Measurements from ENCODE around the gene SLC22A23.

SLC22A23 gene

DNA sequence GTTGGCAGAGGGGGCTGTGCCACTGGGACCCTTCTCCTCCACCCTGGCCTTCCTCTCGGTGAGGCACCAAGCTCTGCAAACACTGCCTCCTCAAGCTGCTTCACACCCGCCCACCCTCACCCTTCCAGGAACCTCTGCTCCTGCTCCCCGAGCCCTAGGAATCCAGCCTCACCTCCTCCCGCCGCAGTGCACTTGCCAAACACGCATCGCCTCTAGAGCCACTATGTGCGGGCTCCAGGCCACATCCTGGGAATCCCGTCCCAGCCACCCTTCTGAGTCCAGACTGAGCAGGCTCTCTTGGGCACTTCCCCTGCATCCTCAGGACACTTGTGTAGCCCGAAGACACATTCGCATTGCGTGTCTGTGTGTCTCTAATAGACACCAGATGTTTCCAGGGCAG, 179.6 kb downstream of the SLC22A23 start:
- DNase-seq (ENCODE audit: low read depth): peak; percentile 28
- TF ChIP-seq, protein P1, sequence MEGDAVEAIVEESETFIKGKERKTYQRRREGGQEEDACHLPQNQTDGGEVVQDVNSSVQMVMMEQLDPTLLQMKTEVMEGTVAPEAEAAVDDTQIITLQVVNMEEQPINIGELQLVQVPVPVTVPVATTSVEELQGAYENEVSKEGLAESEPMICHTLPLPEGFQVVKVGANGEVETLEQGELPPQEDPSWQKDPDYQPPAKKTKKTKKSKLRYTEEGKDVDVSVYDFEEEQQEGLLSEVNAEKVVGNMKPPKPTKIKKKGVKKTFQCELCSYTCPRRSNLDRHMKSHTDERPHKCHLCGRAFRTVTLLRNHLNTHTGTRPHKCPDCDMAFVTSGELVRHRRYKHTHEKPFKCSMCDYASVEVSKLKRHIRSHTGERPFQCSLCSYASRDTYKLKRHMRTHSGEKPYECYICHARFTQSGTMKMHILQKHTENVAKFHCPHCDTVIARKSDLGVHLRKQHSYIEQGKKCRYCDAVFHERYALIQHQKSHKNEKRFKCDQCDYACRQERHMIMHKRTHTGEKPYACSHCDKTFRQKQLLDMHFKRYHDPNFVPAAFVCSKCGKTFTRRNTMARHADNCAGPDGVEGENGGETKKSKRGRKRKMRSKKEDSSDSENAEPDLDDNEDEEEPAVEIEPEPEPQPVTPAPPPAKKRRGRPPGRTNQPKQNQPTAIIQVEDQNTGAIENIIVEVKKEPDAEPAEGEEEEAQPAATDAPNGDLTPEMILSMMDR (conservative IDR thresholded peaks at IDR 0.05; ENCODE audit: low read length): no peak
- H3K4me3 ChIP-seq (ENCODE audit: low read length): no peak overlapping the region

DNA sequence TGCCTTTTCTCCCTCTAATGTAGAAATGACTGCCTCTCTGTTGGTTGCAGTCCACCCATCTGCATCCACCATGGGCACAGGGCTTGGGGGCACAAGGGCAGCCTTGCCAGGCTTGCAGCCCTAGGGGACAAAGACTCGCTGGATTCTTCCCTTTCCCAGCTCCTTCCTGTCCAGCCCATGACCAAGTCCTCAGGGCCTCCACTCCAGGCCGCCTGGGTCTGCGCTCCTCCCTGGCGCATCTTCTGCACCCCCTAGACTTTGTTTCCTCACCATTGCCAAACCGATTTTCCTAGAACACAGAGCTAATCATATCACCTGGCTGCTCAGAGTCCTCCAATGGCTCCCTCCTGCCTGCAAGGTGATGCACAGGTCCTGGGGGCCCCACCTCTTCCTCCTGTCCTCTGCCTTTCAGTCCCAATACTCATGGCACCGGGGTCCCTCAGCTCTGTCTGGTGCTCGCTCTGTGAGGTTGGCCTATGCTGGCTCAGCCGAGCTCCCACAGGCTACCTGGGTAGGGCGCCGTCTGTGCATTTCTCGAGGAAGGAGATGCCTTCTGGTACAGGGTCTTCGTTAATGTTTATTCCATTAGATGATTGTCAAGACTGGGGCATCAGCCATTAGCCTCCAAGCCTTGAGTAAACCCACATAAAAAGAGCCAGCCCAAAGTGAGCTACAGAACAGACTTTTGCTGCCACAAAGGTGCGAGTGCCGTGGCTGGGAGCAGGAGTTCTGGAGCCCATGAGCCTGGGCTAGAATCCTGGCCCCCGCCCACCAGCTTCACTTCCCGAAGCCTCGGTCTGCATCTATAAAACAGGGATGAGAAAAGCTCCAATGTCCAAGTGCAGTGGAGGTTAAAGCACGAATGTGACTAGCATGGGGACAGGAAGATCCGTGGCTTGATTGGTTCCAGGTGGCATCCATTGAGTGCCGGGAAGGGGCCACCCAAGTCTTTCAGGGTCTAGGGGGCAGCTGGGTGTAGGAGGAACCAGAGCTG, 180.4 kb downstream of the SLC22A23 start:
- TF ChIP-seq, protein P1 (conservative IDR thresholded peaks at IDR 0.05; ENCODE audit: low read length): no peak
- DNase-seq (ENCODE audit: low read depth): no peak
- no peak overlapping the region for H3K4me3 ChIP-seq (ENCODE audit: low read length)

DNA sequence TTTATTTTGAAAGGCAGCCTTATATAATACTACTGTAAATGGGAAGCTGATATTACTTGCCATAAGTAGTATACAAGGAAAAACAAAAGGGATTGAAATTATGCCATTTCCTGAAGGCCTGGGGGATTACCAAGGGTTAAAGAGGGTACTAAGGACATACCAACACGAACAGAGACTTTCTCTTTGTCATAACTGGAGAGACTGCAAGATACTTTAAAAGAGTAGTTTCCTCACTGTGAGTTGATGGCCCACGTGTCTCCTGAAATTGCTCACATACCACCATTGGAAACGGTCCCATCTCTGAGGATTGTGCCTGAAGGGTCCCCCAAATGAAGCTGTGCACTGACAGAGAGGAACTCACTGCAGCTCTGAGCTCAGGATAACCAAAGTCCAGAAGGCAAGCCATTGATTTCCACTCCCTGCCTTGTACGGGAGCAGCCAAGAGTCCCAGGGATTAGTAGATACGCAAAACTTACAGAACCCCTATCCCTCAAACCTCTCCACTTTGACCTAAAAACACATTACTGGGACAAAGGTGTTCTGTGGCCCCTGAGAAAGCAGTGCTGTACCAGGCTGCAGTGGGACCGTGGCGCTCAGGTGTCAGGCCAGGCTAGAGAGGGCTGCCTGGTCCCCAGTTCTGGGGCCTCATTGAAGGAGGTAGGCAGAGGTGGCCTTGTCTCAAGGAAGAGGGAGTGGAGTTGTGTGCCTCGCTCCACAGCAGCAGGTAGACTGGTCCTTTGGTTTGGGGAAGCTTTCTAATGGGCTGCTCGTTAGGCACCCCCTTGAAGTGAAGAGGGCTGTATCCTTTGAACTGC, 182.9 kb downstream of the SLC22A23 start:
- no peak overlapping the region for H3K4me3 ChIP-seq (ENCODE audit: low read length)
- TF ChIP-seq, protein P1 (conservative IDR thresholded peaks at IDR 0.05; ENCODE audit: low read length): no peak
- no peak for DNase-seq (ENCODE audit: low read depth)

DNA sequence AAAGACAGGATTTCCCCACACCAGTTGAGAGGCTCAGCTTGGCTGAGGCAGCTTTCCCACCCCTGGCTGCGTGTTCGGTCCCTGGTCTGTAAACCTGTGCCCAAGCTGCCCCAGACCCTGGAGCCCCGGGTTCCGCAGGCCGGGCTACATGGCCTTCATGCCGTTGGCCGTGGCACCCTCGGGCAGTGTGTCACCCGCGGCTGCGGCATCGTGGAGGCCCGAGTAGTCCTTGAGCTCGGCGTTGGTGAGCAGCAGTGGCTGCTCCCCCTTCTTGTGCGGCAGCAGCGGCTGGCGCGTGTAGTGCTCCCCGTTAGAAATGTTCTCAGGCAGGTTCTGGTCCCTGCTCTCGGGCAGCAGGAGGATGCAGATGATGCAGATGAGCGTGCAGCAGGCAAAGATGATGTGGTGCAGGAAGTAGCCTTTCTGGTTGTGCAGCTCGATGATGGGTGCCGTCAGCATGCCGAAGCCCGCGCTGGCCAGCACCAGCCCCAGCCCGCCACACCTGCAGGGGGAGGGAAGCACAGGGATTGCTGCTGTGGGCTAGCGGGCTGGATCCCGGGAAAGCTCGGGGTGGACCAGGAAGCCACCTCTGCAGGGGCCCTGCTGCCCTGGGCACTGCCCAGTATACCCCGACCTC, 183.8 kb downstream of the SLC22A23 start:
- TF ChIP-seq, protein P1 (conservative IDR thresholded peaks at IDR 0.05; ENCODE audit: low read length): no peak
- DNase-seq (ENCODE audit: low read depth): no peak
- H3K4me3 ChIP-seq (ENCODE audit: low read length): no peak overlapping the region

DNA sequence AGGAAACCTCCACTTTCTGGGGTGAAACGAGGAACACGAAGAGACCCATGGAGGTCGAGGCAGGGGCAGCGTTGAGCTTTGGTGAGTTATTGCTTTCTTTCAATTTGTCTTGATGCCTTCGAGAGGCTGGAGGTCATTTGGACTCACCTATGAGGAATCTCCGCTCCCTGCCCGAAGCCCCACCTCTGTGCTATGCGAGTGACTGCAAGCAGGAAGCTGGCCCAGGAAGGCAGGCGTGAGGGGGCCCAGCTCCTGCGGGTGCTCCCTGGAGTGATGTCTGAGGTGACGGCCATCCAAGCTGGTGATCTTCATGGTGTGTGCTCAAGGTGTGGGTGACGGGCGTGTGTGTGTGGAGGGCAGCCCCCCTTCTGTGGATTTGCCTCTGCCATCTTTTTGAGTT, 185.1 kb downstream of the SLC22A23 start:
- DNase-seq (ENCODE audit: low read depth): no peak
- no peak overlapping the region for H3K4me3 ChIP-seq (ENCODE audit: low read length)
- TF ChIP-seq, protein P1 (conservative IDR thresholded peaks at IDR 0.05; ENCODE audit: low read length): no peak

DNA sequence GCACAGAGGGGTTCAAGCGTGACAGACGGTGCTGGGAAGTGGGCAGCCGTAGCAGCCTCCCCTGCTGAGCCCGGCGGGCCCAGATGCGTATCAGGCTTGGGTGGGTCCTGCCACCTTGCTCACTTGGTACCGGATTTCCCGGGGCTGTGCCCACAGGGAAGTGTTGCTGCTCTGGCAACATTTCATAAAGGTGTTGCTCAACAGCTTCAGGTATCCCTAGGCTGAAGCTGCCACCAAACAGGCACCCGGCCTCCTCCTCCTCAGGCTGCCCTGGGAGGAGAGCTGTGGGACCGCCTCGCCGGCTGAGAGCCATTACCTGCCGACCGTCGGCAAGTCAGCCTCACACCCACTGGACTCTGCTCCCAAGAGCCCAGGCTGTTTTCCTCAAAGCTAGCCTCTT, 186.6 kb downstream of the SLC22A23 start:
- TF ChIP-seq, protein P1 (conservative IDR thresholded peaks at IDR 0.05; ENCODE audit: low read length): no peak
- no peak for DNase-seq (ENCODE audit: low read depth)
- no peak overlapping the region for H3K4me3 ChIP-seq (ENCODE audit: low read length)
